IPS-11a (cell line): Measurements from ENCODE around the gene OR10AD1.
"Not testable (repeated sequence)": the region's sequence is repeated elsewhere in the genome, so short reads cannot be mapped to it uniquely, and the experiment has no call there.

Experiments used
- H3K4me3 ChIP-seq: one replicate; pipeline ENCODE4 v1.5.1; 2013; ENCODE audit warnings: low read depth, low read length, control low read depth

OR10AD1 gene, protein sequence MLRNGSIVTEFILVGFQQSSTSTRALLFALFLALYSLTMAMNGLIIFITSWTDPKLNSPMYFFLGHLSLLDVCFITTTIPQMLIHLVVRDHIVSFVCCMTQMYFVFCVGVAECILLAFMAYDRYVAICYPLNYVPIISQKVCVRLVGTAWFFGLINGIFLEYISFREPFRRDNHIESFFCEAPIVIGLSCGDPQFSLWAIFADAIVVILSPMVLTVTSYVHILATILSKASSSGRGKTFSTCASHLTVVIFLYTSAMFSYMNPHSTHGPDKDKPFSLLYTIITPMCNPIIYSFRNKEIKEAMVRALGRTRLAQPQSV

GRCh38 chr12:48203192-48203591 lies at the start of gene OR10AD1:
TSS of gene OR10AD1 (minus strand) at chr12:48203292. CDS start at chr12:48203292, 0 bp downstream.
- H3K4me3 ChIP-seq, result no peak within 1 kb of the TSS

DNA sequence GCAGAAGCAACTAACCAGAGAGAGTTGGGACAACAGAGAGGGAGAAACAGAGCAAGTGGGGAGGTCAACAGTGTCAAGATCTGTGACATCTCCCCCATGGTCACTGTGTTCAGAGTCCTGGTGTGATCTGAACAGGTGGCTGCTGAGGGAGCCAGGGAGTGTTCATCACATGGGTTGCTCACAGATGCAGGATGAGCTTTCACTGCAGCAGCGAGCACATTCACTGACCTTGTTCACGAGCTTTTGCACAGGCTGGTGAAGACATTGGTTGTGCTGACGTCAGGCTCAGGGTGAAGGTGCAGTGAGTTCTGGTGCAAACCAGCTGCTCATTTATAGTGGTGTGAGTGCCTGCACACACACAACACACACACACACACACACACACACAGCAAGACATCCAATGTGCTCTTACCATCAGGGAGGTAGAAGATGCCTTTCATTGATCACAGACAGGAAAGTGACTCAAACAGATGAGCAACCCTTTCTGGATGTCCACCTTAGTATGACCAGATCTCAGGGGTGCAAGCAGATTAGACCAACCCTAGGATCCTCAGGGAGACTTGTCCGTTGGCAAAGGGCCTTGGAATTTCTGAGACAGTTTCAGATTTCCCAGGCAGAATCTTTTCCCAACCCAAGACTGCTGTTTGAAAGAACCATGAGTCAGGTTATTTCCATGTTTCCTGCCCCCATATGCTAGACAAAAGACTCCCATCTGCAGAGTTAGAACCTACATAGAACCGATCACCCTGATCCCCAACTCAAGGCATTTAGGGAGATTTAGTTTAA lies 44.3 kb upstream of the OR10AD1 start:
- H3K4me3 ChIP-seq, result no peak overlapping the region

DNA sequence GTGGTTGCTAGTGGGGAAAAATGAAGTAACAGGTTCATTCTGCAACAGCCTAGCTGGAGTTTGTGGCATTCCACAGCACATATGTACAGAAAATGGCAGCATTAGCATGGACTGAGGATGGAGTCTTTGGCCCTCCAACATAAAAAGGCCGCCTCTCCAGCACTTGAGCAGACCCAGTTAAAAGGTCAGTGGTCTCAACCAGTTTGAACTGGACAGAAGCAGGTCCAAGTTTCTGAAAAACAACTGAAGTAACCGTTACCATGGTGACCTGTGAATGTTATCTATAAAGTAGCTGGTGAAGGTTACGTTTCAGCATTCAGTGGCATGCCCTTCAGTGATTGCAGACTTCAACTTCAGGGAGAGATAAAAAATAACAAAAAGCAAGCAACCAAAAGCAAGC lies 34.1 kb upstream of the OR10AD1 start:
- no peak overlapping the region for H3K4me3 ChIP-seq

DNA sequence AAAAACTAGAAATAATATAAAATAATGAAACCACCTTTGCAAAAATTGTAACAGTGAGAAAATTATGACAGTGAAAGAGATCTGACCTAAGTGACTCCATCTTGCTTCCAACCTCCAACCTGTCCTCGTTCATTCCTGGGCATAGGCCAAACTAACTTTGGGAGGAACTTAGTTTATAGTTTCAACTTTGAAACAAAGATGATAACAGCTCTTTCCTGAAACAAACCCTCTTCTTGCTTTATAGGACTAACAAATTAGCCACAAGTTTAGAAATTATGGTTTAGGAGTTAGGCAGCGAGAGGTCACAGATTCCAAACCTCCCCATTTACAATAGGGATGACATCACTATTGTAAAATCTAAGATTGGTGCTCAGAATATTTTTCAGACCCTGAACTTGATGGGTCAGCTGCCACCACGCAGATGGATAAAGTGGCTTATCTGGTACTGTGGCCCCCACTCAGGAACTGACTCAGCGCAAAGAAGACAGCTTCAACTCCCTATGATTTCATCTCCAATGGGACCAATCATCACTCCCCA lies 32.8 kb upstream of the OR10AD1 start:
- H3K4me3 ChIP-seq, result no peak overlapping the region

GRCh38 chr12:48231169-48231958 lies 28.3 kb upstream of the OR10AD1 start:
- H3K4me3 ChIP-seq, result not testable (repeated sequence)

GRCh38 chr12:48224533-48224932 lies 21.4 kb upstream of the OR10AD1 start:
- H3K4me3 ChIP-seq, result not testable (repeated sequence)

DNA sequence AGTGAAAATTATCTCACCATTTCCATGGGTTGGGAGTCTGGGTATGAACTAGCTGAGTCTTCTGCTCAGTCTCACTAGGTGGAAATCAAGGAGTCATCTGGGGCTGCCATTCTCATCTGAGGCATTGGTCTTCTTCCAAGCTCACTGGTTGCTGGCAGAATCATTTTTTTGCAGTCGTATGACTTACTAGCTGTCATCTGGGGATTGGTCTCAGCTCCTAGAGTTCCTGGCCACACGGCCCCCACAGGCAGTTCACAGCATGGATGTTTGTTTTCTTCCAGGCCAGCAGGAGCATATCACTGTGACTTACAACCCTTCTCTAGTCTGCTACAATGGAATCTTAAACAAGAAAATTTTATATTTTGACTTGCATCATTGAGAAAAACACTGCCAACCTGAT lies 18.6 kb upstream of the OR10AD1 start:
- H3K4me3 ChIP-seq, result no peak overlapping the region

DNA sequence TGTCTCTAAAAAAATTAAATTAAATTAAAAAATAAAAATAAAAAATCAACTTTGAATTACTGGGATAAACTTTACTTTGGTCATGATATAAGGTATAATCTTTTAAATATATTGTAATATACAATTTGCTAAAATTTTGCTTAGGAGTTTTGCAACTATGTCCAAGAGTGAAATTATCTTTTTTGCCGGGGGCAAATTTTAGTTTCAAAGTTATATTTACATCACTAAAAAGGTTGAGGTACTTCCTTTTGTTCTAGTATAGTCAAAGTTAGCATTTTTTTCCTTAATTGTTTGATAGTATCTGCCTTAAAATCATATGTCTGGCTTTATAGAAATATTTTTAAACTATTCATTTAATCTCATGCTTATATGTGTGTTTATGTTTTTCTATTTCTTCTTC lies 17.6 kb upstream of the OR10AD1 start:
- H3K4me3 ChIP-seq, result no peak overlapping the region

DNA sequence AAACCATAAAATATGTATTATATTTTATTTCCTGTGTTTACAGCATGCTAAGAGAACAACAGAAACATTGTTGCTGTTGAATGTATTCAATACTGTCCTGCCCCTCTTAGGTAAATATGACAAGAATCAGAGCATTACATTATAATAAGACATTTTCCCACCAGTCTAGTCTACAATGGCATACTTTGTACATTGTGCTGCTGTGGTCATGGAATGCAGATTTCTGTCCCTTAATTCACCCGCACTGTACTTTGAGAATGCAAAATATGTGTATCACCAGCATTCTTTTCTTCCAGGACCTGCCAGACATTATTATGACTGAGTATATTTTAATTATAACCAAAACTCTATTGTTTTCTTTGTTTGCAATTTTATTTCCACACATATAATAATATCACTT lies 16.5 kb upstream of the OR10AD1 start:
- H3K4me3 ChIP-seq, result no peak overlapping the region

DNA sequence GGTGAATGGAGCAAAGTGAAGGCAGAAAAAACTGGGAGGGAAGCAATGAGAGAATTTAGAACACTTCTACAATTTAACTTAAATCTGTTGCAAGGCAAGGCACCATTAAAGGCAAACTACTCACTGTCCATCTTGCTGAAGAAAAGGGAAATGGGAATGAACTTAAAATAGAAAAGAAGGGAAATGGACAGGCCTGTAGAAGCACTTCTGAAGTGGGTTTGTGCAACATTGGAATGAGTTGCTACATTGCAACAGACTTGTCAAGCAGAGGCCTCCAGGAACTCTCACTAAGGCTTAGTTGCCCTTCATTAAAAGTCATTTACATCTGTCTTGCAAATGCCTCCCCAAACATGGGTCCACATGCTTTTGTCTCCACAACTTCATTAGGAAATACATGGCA lies 13.7 kb upstream of the OR10AD1 start:
- no peak overlapping the region for H3K4me3 ChIP-seq

DNA sequence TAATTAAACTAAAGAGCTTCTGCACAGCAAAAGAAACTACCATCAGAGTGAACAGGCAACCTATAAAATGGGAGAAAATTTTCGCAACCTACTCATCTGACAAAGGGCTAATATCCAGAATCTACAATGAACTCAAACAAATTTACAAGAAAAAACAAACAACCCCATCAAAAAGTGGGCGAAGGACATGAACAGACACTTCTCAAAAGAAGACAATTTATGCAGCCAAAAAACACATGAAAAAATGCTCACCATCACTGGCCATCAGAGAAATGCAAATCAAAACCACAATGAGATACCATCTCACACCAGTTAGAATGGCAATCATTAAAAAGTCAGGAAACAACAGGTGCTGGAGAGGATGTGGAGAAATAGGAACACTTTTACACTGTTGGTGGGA lies 6.4 kb upstream of the OR10AD1 start:
- H3K4me3 ChIP-seq, result not testable (repeated sequence)

DNA sequence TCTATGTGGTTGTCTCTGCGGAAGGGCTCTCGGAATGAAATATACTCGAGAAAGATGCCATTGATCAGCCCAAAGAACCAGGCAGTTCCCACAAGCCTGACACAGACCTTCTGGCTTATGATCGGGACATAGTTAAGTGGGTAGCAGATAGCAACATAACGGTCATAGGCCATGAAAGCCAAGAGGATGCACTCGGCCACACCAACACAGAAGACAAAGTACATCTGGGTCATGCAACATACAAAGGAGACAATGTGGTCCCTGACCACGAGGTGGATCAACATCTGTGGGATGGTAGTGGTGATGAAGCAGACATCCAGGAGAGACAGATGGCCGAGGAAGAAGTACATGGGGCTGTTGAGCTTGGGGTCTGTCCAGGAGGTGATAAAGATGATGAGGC lies 326 bp downstream of the OR10AD1 start:
- H3K4me3 ChIP-seq, result no peak overlapping the region

DNA sequence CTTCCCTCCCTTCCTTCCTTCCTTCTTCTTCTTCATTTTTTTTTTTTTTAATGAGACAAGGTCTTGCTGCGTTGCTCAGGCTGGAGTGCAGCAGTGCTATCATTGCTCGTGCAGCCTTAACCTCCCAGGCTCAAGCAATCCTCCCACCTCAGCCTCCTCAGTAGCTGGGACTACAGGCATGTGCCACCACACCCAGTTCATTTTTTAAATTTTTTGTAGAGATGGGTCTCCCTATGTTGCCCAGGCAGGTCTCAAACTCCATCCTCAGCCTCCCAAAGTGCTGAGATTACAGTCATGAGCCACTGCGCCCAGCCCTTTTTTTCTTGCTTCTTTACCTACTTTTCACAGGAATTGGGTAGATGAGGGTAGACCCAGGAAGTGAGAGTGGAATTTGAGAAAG lies 1.6 kb downstream of the OR10AD1 start:
- no peak overlapping the region for H3K4me3 ChIP-seq

DNA sequence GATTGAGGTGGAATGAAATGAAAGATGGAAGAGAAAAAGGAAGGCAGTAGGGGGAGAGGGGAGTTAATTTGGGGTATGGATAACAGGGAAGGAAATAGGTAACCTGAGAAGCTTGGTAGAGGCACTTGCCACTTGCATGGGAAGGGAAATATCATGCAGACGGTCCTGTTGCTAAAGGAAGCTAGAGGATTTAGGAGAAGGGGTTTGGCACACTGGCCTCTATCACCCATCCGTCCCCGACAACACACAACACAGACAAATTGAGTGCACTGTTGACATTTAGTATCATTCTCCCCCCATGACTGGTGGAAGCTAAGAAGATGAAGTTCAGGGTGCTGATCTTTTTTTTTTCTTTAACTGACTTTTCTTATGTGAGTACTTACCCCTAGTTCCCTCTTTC lies 2.0 kb downstream of the OR10AD1 start:
- H3K4me3 ChIP-seq, result no peak overlapping the region

GRCh38 chr12:48199774-48200221 lies 3.3 kb downstream of the OR10AD1 start:
- no peak overlapping the region for H3K4me3 ChIP-seq

GRCh38 chr12:48198985-48199384 lies 4.1 kb downstream of the OR10AD1 start:
- H3K4me3 ChIP-seq, result peak overlapping the region; percentile 91

DNA sequence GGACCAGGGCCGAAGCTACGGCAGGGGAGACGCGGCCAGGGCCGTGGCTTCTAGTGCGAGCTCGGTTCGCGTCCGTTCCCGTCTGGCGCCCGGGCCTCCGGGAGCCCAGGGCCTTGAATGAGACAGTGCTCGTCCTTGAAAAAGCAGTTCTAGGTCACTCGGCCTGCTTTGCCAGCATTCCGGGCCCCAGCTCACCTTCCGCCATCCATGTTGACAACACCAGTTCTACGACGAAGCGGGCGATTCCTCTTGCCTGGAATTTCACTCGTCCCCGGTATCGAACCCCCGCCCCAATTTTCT lies 4.5 kb downstream of the OR10AD1 start:
- peak overlapping the region; percentile 91 for H3K4me3 ChIP-seq

- H3K4me3 ChIP-seq, result peak overlapping the region; percentile 91
Measured at GRCh38 chr12:48197971-48198671, 5.0 kb downstream of the OR10AD1 start.

GRCh38 chr12:48197549-48197970 lies 5.5 kb downstream of the OR10AD1 start:
- peak overlapping the region; percentile 58 for H3K4me3 ChIP-seq

DNA sequence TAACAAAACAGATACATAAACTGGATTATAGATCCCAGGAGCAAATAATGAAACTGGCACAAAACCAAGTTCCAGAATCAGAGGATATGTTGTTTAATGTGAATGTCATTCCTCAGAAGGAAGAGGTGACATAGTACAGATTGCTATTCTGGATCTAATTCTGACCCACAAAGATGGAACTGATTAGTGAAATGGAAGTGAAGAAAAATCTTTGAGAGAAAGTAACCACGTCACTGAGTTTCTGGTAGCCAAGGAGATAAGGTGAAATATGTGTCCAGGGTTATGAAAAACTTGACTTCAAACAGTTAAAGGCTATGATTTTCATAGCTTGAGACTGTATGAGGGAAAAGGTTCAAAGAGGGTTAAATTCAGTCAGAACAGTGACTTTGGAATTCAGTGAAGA lies 8.3 kb downstream of the OR10AD1 start:
- no peak overlapping the region for H3K4me3 ChIP-seq

GRCh38 chr12:48193623-48194022 lies 9.5 kb downstream of the OR10AD1 start:
- H3K4me3 ChIP-seq, result no peak overlapping the region
